GM12878 (cell line): ENCODE data around the gene CNGB1.

Experiments
- CEBPB ChIP-seq, 2 experiments: fragments of 150-350 bp in 1 of 2; IDR thresholded peaks; 2 replicates each; pipeline ENCODE4 v1.6.1; 2012 to 2014; ENCODE audit warnings: low read depth in 2 of 2, low read length in 2 of 2, borderline replicate concordance in 1 of 2, inconsistent platforms in 1 of 2
- DPF2 ChIP-seq: fragments of 450-650 bp; IDR thresholded peaks from 2 replicates; pipeline ENCODE4 v1.6.1; 2017; ENCODE audit warnings: mild to moderate bottlenecking
- ESRRA ChIP-seq: IDR thresholded peaks from 2 replicates; pipeline ENCODE4 v1.6.1; 2012; ENCODE audit warnings: mild to moderate bottlenecking, low read length, improper control_type of control experiment
- IKZF1 ChIP-seq: fragments of 450-650 bp; conservative IDR thresholded peaks from 2 replicates; pipeline ENCODE4 v1.6.1; 2017; ENCODE audit warnings: antibody characterized with exemption, mild to moderate bottlenecking
- KDM1A ChIP-seq: fragments of 200-600 bp; sonication (generic); IDR thresholded peaks from 2 replicates; pipeline ENCODE4 v1.6.1; 2016; ENCODE audit warnings: borderline replicate concordance
- POLR2A ChIP-seq: IDR thresholded peaks from 2 replicates; pipeline ENCODE4 v1.6.1; 2011; ENCODE audit warnings: low read depth, mild to moderate bottlenecking, low read length
- STAT3 ChIP-seq: IDR thresholded peaks from 2 replicates; pipeline ENCODE4 v1.6.1; 2011; ENCODE audit warnings: low read depth, low read length, improper control_type of control experiment
- TCF12 ChIP-seq: IDR thresholded peaks from 2 replicates; pipeline ENCODE4 v1.6.1; 2011; ENCODE audit warnings: low read depth, mild to moderate bottlenecking, low read length
- ZNF274 ChIP-seq: IDR thresholded peaks from one replicate; pipeline ENCODE4 v1.8.0; 2011; ENCODE audit not compliant: insufficient read length, insufficient read depth
- TF ChIP-seq, protein P1 (sequence below), 3 experiments: IDR thresholded peaks in 2 of 3; conservative IDR thresholded peaks in 1 of 3; 2 replicates each; pipeline ENCODE4 v1.5.1; 2011; ENCODE audit warnings: low read depth in 3 of 3, low read length in 3 of 3, mild to moderate bottlenecking in 3 of 3, control low read depth in 2 of 3, moderate library complexity in 2 of 3, inconsistent platforms in 1 of 3, mixed read lengths in 1 of 3; ENCODE audit not compliant: control insufficient read depth in 2 of 3, insufficient read depth in 1 of 3; ENCODE audit errors: extremely low read depth in 1 of 3
- TF ChIP-seq, protein P2 (sequence below): IDR thresholded peaks from 2 replicates; pipeline ENCODE4 v1.6.1; 2012; ENCODE audit warnings: mild to moderate bottlenecking, low read depth, low read length
- TF ChIP-seq, protein P3 (sequence below): IDR thresholded peaks from 2 replicates; pipeline ENCODE4 v1.6.1; 2012; ENCODE audit warnings: low read depth, low read length, improper control_type of control experiment

DNA sequence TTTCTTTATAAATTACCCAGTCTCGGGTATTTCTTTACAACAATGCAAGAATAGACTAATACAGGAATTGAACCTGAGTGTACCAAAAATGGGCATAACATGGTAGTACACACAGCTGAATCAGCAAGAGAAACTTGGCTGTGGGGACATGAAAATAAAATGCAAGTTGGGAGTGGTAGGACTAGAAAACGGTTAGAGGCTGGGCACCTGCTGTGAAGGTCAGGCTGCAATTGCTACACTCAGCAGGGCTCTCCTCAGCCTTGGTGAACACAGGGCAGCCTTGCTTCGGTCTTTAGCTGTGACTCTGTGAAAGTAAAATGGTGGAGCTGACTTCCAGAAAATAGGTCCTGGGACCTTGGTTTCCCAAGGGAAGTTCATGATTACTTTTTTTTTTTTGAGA lies 45.6 kb downstream of the CNGB1 start:
- TF ChIP-seq POLR2A = no peak
- no peak for TF ChIP-seq ESRRA
- TF ChIP-seq, protein P1, sequence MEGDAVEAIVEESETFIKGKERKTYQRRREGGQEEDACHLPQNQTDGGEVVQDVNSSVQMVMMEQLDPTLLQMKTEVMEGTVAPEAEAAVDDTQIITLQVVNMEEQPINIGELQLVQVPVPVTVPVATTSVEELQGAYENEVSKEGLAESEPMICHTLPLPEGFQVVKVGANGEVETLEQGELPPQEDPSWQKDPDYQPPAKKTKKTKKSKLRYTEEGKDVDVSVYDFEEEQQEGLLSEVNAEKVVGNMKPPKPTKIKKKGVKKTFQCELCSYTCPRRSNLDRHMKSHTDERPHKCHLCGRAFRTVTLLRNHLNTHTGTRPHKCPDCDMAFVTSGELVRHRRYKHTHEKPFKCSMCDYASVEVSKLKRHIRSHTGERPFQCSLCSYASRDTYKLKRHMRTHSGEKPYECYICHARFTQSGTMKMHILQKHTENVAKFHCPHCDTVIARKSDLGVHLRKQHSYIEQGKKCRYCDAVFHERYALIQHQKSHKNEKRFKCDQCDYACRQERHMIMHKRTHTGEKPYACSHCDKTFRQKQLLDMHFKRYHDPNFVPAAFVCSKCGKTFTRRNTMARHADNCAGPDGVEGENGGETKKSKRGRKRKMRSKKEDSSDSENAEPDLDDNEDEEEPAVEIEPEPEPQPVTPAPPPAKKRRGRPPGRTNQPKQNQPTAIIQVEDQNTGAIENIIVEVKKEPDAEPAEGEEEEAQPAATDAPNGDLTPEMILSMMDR (IDR thresholded peaks at IDR 0.05 in 2 of 3, conservative IDR thresholded peaks at IDR 0.05 in 1 of 3; ENCODE audit: control insufficient read depth in 2 of 3, extremely low read depth in 1 of 3, insufficient read depth in 1 of 3, low read depth in 3 of 3, low read length in 3 of 3) = no peak
- TF ChIP-seq, protein P2, sequence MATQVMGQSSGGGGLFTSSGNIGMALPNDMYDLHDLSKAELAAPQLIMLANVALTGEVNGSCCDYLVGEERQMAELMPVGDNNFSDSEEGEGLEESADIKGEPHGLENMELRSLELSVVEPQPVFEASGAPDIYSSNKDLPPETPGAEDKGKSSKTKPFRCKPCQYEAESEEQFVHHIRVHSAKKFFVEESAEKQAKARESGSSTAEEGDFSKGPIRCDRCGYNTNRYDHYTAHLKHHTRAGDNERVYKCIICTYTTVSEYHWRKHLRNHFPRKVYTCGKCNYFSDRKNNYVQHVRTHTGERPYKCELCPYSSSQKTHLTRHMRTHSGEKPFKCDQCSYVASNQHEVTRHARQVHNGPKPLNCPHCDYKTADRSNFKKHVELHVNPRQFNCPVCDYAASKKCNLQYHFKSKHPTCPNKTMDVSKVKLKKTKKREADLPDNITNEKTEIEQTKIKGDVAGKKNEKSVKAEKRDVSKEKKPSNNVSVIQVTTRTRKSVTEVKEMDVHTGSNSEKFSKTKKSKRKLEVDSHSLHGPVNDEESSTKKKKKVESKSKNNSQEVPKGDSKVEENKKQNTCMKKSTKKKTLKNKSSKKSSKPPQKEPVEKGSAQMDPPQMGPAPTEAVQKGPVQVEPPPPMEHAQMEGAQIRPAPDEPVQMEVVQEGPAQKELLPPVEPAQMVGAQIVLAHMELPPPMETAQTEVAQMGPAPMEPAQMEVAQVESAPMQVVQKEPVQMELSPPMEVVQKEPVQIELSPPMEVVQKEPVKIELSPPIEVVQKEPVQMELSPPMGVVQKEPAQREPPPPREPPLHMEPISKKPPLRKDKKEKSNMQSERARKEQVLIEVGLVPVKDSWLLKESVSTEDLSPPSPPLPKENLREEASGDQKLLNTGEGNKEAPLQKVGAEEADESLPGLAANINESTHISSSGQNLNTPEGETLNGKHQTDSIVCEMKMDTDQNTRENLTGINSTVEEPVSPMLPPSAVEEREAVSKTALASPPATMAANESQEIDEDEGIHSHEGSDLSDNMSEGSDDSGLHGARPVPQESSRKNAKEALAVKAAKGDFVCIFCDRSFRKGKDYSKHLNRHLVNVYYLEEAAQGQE = no peak
- TF ChIP-seq KDM1A = no peak
- no peak for TF ChIP-seq DPF2
- TF ChIP-seq, protein P3, sequence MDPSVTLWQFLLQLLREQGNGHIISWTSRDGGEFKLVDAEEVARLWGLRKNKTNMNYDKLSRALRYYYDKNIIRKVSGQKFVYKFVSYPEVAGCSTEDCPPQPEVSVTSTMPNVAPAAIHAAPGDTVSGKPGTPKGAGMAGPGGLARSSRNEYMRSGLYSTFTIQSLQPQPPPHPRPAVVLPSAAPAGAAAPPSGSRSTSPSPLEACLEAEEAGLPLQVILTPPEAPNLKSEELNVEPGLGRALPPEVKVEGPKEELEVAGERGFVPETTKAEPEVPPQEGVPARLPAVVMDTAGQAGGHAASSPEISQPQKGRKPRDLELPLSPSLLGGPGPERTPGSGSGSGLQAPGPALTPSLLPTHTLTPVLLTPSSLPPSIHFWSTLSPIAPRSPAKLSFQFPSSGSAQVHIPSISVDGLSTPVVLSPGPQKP = no peak
- no peak for TF ChIP-seq STAT3
- no peak for TF ChIP-seq IKZF1
- no peak for TF ChIP-seq TCF12
- TF ChIP-seq CEBPB (IDR thresholded peaks at IDR 0.05; ENCODE audit: borderline replicate concordance in 1 of 2, low read depth in 2 of 2, low read length in 2 of 2) = no peak
- TF ChIP-seq ZNF274 = no peak
